HEK293T (cell line): Measurements from ENCODE around the gene ADGRD1.

Experiments used
- CTCF ChIA-PET: fragments of 350-600 bp; formaldehyde crosslinking; extraction: SDS; loops from one replicate; lab custom pipeline; 2021; ENCODE audit warnings: antibody characterized with exemption, inconsistent platforms; lab: Yijun Ruan, JAX
- POLR2A ChIA-PET: fragments of 350-600 bp; formaldehyde crosslinking; extraction: SDS; loops from one replicate; lab custom pipeline; 2020; ENCODE audit warnings: antibody characterized with exemption, inconsistent platforms; lab: Yijun Ruan, JAX
- DNase-seq: peaks from one replicate; pipeline ENCODE4 v3.0.0; 2012; ENCODE audit warnings: mixed read lengths; ENCODE audit errors: extremely low spot score
- ARNT ChIP-seq: fragments of 450-650 bp; IDR thresholded peaks from 2 replicates; pipeline ENCODE4 v1.6.1; 2017; ENCODE audit warnings: mild to moderate bottlenecking
- BHLHE40 ChIP-seq: fragments of 450-650 bp; IDR thresholded peaks from 2 replicates; pipeline ENCODE4 v1.6.1; 2016; ENCODE audit warnings: mild to moderate bottlenecking, moderate library complexity, borderline replicate concordance
- CTBP1 ChIP-seq: fragments of 450-650 bp; IDR thresholded peaks from 2 replicates; pipeline ENCODE4 v1.6.1; 2016; ENCODE audit warnings: borderline replicate concordance
- ELF4 ChIP-seq: fragments of 450-650 bp; IDR thresholded peaks from 2 replicates; pipeline ENCODE4 v1.6.1; 2017; ENCODE audit warnings: antibody characterized with exemption
- FOXA1 ChIP-seq: fragments of 450-650 bp; IDR thresholded peaks from 2 replicates; pipeline ENCODE4 v1.6.1; 2016; ENCODE audit warnings: mild to moderate bottlenecking
- FOXK2 ChIP-seq: fragments of 450-650 bp; IDR thresholded peaks from 2 replicates; pipeline ENCODE4 v1.6.1; 2016; ENCODE audit warnings: mild to moderate bottlenecking
- FOXM1 ChIP-seq: fragments of 450-650 bp; IDR thresholded peaks from 2 replicates; pipeline ENCODE4 v1.6.1; 2017; ENCODE audit warnings: mild to moderate bottlenecking, borderline replicate concordance
- HDGF ChIP-seq: fragments of 450-650 bp; IDR thresholded peaks from 2 replicates; pipeline ENCODE4 v1.6.1; 2017; ENCODE audit warnings: antibody characterized with exemption, borderline replicate concordance
- L3MBTL2 ChIP-seq: fragments of 450-650 bp; conservative IDR thresholded peaks from 2 replicates; pipeline ENCODE4 v1.6.1; 2016; ENCODE audit warnings: mild to moderate bottlenecking
- LEF1 ChIP-seq: fragments of 450-650 bp; IDR thresholded peaks from 2 replicates; pipeline ENCODE4 v1.6.1; 2017; ENCODE audit warnings: mild to moderate bottlenecking, borderline replicate concordance
- NFRKB ChIP-seq: fragments of 450-650 bp; IDR thresholded peaks from 2 replicates; pipeline ENCODE4 v1.6.1; 2016; ENCODE audit warnings: mild to moderate bottlenecking, moderate library complexity
- SP1 ChIP-seq: fragments of 450-650 bp; IDR thresholded peaks from 2 replicates; pipeline ENCODE4 v1.6.1; 2017
- SUZ12 ChIP-seq: fragments of 450-650 bp; IDR thresholded peaks from 2 replicates; pipeline ENCODE4 v1.6.1; 2016; ENCODE audit warnings: mild to moderate bottlenecking
- TARDBP ChIP-seq: fragments of 450-650 bp; IDR thresholded peaks from 2 replicates; pipeline ENCODE4 v1.6.1; 2016
- ZNF384 ChIP-seq: fragments of 450-650 bp; IDR thresholded peaks from 2 replicates; pipeline ENCODE4 v1.6.1; 2016
- TF ChIP-seq, protein P1 (sequence below): fragments of 450-650 bp; IDR thresholded peaks from 2 replicates; pipeline ENCODE4 v1.6.1; 2016

ADGRD1 gene

DNA sequence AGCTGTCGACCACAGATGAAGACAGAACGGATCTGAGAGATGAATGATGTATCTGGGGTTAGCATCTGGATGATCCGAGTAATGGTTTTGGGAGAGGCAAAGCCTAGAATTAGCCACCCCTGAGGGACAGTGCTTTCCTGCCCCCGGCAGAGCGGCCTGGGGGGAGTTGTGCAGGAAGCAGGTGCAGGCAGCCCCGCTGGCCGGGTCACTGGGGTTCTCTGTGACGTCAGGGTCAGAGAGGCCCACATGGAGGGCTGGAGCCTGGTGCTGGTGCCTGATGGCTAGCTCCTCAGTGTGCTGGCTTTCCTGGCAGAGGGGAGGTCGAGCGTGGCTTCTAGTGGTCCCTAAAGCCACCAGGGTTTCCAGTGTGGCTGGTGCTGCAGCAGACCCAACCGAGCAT, 70.3 kb downstream of the ADGRD1 start:
- POLR2A ChIA-PET: no interaction called here
- no peak for DNase-seq
- CTCF ChIA-PET: no interaction called here
- no peak for TF ChIP-seq NFRKB
- TF ChIP-seq HDGF: no peak
- TF ChIP-seq SP1: no peak
- no peak for TF ChIP-seq TARDBP
- TF ChIP-seq FOXM1: no peak
- TF ChIP-seq L3MBTL2: no peak
- no peak for TF ChIP-seq SUZ12
- TF ChIP-seq FOXK2: no peak
- TF ChIP-seq ARNT: no peak
- TF ChIP-seq LEF1: no peak
- no peak for TF ChIP-seq CTBP1
- TF ChIP-seq FOXA1: no peak
- TF ChIP-seq BHLHE40: no peak

DNA sequence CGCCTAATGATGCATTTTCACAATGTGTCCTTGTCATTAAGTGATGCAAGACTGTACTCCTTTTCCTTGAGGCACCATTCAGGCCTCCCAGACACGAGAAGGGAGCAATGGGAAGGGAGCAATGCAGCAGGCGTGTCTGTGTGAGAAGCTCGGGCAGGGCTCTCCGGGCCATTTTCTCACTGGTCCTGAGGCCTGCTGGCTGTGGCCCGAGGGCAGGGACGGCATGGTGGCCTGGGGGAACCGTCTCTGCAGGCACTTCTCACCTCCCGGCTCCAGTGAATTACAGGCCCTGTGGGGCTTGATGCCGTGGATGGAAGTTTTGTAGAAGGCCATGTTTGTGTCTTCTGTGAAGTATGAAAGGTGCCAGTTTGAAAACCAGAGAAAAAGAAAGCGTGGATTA, 71.0 kb downstream of the ADGRD1 start:
- ChIA-PET CTCF (no interaction called here), POLR2A (no interaction called here)
- no peak for TF ChIP-seq FOXK2
- TF ChIP-seq ELF4: no peak
- no peak for TF ChIP-seq ARNT
- no peak for TF ChIP-seq FOXM1
- no peak for DNase-seq

DNA sequence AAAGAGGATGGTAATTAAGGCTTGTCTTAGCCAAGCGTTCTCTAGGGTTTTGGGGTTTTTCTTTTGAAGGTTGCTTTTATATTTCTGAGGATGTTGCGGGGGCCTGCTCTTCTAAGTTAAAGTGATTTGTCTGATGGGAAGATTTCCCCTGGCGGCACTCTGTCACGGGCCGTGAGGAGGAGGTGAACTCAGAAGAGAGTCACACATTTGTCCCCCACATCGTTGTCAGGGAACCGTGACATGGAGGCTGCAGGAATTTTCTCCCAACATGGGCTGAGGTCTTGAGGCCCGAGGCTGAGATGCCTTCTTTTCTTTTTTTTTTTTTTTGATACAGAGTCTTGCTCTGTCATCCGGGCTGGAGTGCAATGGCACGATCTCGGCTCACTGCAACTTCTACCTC, 71.5 kb downstream of the ADGRD1 start:
- no peak for TF ChIP-seq CTBP1
- TF ChIP-seq L3MBTL2: no peak
- no peak for TF ChIP-seq LEF1
- TF ChIP-seq SP1: no peak
- no peak for TF ChIP-seq ARNT
- no peak for TF ChIP-seq SUZ12
- TF ChIP-seq HDGF: no peak
- TF ChIP-seq, protein P1, sequence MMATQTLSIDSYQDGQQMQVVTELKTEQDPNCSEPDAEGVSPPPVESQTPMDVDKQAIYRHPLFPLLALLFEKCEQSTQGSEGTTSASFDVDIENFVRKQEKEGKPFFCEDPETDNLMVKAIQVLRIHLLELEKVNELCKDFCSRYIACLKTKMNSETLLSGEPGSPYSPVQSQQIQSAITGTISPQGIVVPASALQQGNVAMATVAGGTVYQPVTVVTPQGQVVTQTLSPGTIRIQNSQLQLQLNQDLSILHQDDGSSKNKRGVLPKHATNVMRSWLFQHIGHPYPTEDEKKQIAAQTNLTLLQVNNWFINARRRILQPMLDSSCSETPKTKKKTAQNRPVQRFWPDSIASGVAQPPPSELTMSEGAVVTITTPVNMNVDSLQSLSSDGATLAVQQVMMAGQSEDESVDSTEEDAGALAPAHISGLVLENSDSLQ: no peak
- no peak for TF ChIP-seq NFRKB
- TF ChIP-seq FOXM1: no peak
- TF ChIP-seq FOXK2: no peak
- no peak for TF ChIP-seq ZNF384
- no peak for TF ChIP-seq ELF4
- no peak for TF ChIP-seq TARDBP
- no peak for TF ChIP-seq FOXA1
- TF ChIP-seq BHLHE40: no peak

DNA sequence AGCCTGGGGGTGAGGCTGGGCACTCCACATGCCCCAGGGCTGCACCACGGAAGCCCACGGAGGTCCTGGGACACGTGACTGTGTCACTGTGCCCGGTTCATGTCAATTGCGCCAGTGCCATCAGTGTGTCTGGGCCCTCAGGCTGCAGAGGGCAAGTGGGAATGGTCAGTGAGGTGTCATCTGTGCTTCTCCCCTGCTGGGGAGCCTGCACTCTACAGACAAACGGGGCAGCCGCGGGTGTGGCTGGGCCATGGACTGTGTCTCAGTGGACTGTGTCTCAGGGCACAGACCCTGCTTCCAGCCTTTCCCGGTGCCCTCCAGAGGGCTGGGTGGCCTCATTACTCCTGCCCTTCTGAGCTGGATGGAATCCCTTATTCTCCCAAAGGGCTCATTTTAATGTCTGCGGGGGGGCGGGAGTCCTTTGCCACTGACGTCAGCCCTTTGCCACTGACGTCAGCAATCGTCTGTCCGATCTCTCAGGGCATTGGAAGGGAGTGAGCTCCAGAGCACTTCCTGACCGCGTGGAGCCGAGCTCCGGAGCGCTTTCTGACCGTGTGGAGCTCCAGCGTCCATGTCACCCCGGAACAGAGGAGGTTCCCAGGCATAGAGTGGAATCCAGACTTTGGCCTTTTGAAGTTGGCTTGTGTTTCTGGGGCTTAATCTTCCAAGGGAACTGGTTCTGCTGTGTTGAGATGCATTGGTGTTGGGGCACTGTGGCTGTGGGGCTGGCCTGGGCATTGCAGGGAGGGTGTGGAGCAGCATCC, 72.4 kb downstream of the ADGRD1 start:
- TF ChIP-seq FOXM1 (no peak), LEF1 (no peak), SP1 (no peak), SUZ12 (no peak), ZNF384 (no peak), HDGF (no peak), ELF4 (no peak), FOXK2 (no peak), ARNT (no peak), FOXA1 (no peak), BHLHE40 (no peak), NFRKB (no peak), L3MBTL2 (no peak), TARDBP (no peak), CTBP1 (no peak)
- TF ChIP-seq, protein P1: no peak
- no peak for DNase-seq
- ChIA-PET POLR2A (no interaction called here), CTCF (no interaction called here)

More for the DNA sequence above, 71.5 kb downstream of the ADGRD1 start:
- DNase-seq: no peak
- POLR2A ChIA-PET: no interaction called here
- CTCF ChIA-PET: no interaction called here

DNA sequence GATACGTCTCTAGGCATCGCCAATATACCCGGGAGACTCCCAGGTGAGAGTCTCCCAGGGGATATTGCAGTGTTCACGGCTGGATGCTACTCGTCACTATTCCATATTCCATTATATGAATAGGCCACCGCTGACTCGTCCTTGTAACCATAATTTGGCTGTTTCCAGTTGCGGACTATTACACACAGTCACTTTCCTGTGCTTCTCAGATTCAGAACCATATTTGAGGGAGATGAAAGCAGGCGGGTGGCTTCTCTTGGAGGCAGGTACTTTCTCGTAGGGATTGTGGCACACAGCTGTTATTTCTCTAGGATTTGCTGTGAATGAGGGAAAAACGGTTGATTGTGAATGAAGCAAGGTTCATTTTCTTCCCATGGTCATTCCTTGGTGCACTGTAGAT, 73.0 kb downstream of the ADGRD1 start:
- POLR2A ChIA-PET: no interaction called here
- CTCF ChIA-PET: no interaction called here
- TF ChIP-seq SP1: no peak
- no peak for TF ChIP-seq BHLHE40
- TF ChIP-seq L3MBTL2: no peak
- TF ChIP-seq ARNT: no peak
- no peak for DNase-seq

DNA sequence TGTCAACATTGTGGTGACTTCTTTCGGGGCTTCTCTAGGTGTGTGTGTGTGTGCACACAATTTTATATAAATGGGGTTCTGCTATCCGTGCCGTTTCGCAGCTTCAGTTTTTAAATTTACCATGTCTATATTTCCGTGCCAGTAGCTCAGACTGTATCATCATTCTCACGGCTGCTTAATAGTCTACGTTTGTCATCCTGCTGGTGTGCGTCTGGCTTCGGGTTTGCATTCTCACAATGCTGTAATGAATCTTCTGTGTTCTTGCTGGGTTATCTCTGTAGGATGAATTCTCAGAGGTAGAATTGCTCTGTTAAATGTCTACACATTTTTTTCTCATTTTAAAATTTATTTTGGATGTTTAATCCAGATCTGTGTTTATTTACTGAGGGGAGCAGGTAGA, 73.6 kb downstream of the ADGRD1 start:
- no peak for DNase-seq
- no peak for TF ChIP-seq TARDBP
- TF ChIP-seq SUZ12: no peak
- no peak for TF ChIP-seq FOXM1
- TF ChIP-seq L3MBTL2: no peak
- no peak for TF ChIP-seq ZNF384
- TF ChIP-seq FOXK2: no peak
- no peak for TF ChIP-seq HDGF
- no peak for TF ChIP-seq CTBP1
- no peak for TF ChIP-seq SP1
- TF ChIP-seq NFRKB: no peak
- TF ChIP-seq LEF1: no peak
- no peak for TF ChIP-seq ARNT
- TF ChIP-seq, protein P1: no peak
- TF ChIP-seq ELF4: no peak
- TF ChIP-seq FOXA1: no peak
- TF ChIP-seq BHLHE40: no peak
- ChIA-PET POLR2A (no interaction called here), CTCF (no interaction called here)
